HepG2 (cell line): ENCODE results near the gene NKAIN2.

Experiments used
- ATF3 ChIP-seq: sonication (generic); formaldehyde crosslinking; IDR thresholded peaks from 2 replicates; pipeline ENCODE4 v1.4.0; 2020; ENCODE audit warnings: missing genetic modification reagents
- CTCF ChIP-seq: sonication (generic); formaldehyde crosslinking; IDR thresholded peaks from 2 replicates; pipeline ENCODE4 v1.5.0; 2020; ENCODE audit warnings: mild to moderate bottlenecking, missing genetic modification reagents, moderate library complexity
- FIP1L1 ChIP-seq: fragments of 200-400 bp; formaldehyde crosslinking; IDR thresholded peaks from 2 replicates; pipeline ENCODE4 v1.6.1; 2018; ENCODE audit warnings: low read depth, mild to moderate bottlenecking, low read length, moderate library complexity, borderline replicate concordance; ENCODE audit not compliant: insufficient read depth
- FOXC1 ChIP-seq: sonication (generic); formaldehyde crosslinking; IDR thresholded peaks from 2 replicates; pipeline ENCODE4 v1.8.0; 2022; ENCODE audit warnings: mild to moderate bottlenecking, missing genetic modification reagents, borderline replicate concordance
- POLR2A ChIP-seq, 2 experiments: IDR thresholded peaks; 2 replicates each; pipeline ENCODE4 v1.6.1; 2011; ENCODE audit warnings: low read depth in 2 of 2, low read length in 2 of 2, mild to moderate bottlenecking in 1 of 2, moderate library complexity in 1 of 2; ENCODE audit not compliant: insufficient read depth in 1 of 2
- POLR2AphosphoS5 ChIP-seq: IDR thresholded peaks from 2 replicates; pipeline ENCODE4 v1.6.1; 2012; ENCODE audit warnings: low read depth, low read length
- RBM22 ChIP-seq: fragments of 200-400 bp; formaldehyde crosslinking; optimal IDR thresholded peaks from 2 replicates; pipeline ENCODE3; 2017; ENCODE audit warnings: mild to moderate bottlenecking, low read length, moderate library complexity
- ZNF543 ChIP-seq: sonication (generic); formaldehyde crosslinking; IDR thresholded peaks from 2 replicates; pipeline ENCODE4 v1.4.0; 2020; ENCODE audit warnings: mild to moderate bottlenecking, missing genetic modification reagents
- ZSCAN29 ChIP-seq: sonication (generic); formaldehyde crosslinking; conservative IDR thresholded peaks from 2 replicates; pipeline ENCODE4 v1.4.0; 2020; ENCODE audit warnings: mild to moderate bottlenecking, missing genetic modification reagents

- TF ChIP-seq POLR2AphosphoS5 (no peak), ZNF543 (CRISPR knock-in tag) (no peak), ATF3 (CRISPR knock-in tag) (no peak), RBM22 (no peak), FIP1L1 (no peak), POLR2A (IDR thresholded peaks at IDR 0.05; ENCODE audit: insufficient read depth in 1 of 2, low read depth in 2 of 2, low read length in 2 of 2) (no peak), ZSCAN29 (CRISPR knock-in tag) (no peak), CTCF (CRISPR knock-in tag) (no peak), FOXC1 (CRISPR knock-in tag) (no peak)
Observed at GRCh38 chr6:124074606-124075005, 270.9 kb downstream of the NKAIN2 start.
